Trophoblast cell (in vitro differentiated cells and primary cell): ENCODE measurements around the gene NSD1.
A peak's percentile ranks its signal among the peaks of the same experiment; 100 is the strongest.

Source experiments
- DNase-seq, 2 donors: peaks; one replicate each; pipeline ENCODE4 v3.0.0-alpha.2; 2016
- H2AFZ ChIP-seq: 2 replicates; pipeline ENCODE4 v1.6.1; 2013; ENCODE audit warnings: low read length, moderate library complexity, mild to moderate bottlenecking; ENCODE audit not compliant: insufficient read depth, poor library complexity
- H2AK5ac ChIP-seq: 2 replicates; pipeline ENCODE4 v1.6.1; 2013; ENCODE audit warnings: mild to moderate bottlenecking, low read length
- H2BK120ac ChIP-seq: 2 replicates; pipeline ENCODE4 v1.6.1; 2013; ENCODE audit warnings: low read length, mild to moderate bottlenecking, moderate library complexity; ENCODE audit not compliant: insufficient read depth, poor library complexity
- H2BK12ac ChIP-seq: 2 replicates; pipeline ENCODE4 v1.6.1; 2013; ENCODE audit warnings: mild to moderate bottlenecking, low read length, moderate library complexity
- H2BK5ac ChIP-seq: 2 replicates; pipeline ENCODE4 v1.6.1; 2013; ENCODE audit warnings: low read length, low read depth, moderate library complexity, mild to moderate bottlenecking; ENCODE audit not compliant: poor library complexity
- H3K14ac ChIP-seq: 2 replicates; pipeline ENCODE4 v1.6.1; 2013; ENCODE audit warnings: mild to moderate bottlenecking, low read length
- H3K18ac ChIP-seq: 2 replicates; pipeline ENCODE4 v1.6.1; 2013; ENCODE audit warnings: mild to moderate bottlenecking, low read length
- H3K23ac ChIP-seq: 2 replicates; pipeline ENCODE4 v1.6.1; 2013; ENCODE audit warnings: low read length
- H3K27ac ChIP-seq: 2 replicates; pipeline ENCODE4 v1.5.1; 2013; ENCODE audit warnings: low read depth, mild to moderate bottlenecking, inconsistent platforms, low read length, moderate library complexity
- H3K27me3 ChIP-seq: 2 replicates; pipeline ENCODE4 v1.6.1; 2013; ENCODE audit warnings: inconsistent platforms, mild to moderate bottlenecking, low read length, moderate library complexity; ENCODE audit not compliant: insufficient read depth
- H3K36me3 ChIP-seq, 2 experiments: 1 replicate in 1 of 2; 2 replicates in 1 of 2; pipeline ENCODE4 v1.6.1; 2013; ENCODE audit warnings: low read length in 2 of 2, mild to moderate bottlenecking in 2 of 2, moderate library complexity in 1 of 2; ENCODE audit not compliant: insufficient read depth in 2 of 2, control insufficient read depth in 1 of 2
- H3K4ac ChIP-seq: 2 replicates; pipeline ENCODE4 v1.6.1; 2013; ENCODE audit warnings: low read depth, mild to moderate bottlenecking, low read length, moderate library complexity
- H3K4me1 ChIP-seq, 2 experiments: 1 replicate in 1 of 2; 2 replicates in 1 of 2; pipeline ENCODE4 v1.6.1; 2013; ENCODE audit warnings: low read length in 2 of 2, mild to moderate bottlenecking in 2 of 2, moderate library complexity in 1 of 2; ENCODE audit not compliant: insufficient read depth in 2 of 2, control insufficient read depth in 1 of 2
- H3K4me2 ChIP-seq: 2 replicates; pipeline ENCODE4 v1.6.1; 2013; ENCODE audit warnings: inconsistent platforms, mild to moderate bottlenecking, low read length, moderate library complexity
- H3K4me3 ChIP-seq: 2 replicates; pipeline ENCODE4 v1.5.1; 2013; ENCODE audit warnings: mild to moderate bottlenecking, low read depth, low read length, inconsistent platforms
- H3K79me1 ChIP-seq: one replicate; pipeline ENCODE4 v1.6.1; 2013; ENCODE audit warnings: low read length
- H3K79me2 ChIP-seq: 2 replicates; pipeline ENCODE4 v1.6.1; 2013; ENCODE audit warnings: low read length, mild to moderate bottlenecking; ENCODE audit not compliant: control insufficient read depth, insufficient read depth, poor library complexity
- H3K9ac ChIP-seq: 2 replicates; pipeline ENCODE4 v1.6.1; 2013; ENCODE audit warnings: mild to moderate bottlenecking, low read length
- H3K9me3 ChIP-seq: 2 replicates; pipeline ENCODE4 v1.6.1; 2013; ENCODE audit warnings: low read depth, mild to moderate bottlenecking, control low read depth, inconsistent platforms, low read length; ENCODE audit not compliant: insufficient read depth
- H4K12ac ChIP-seq: 2 replicates; pipeline ENCODE4 v1.6.1; 2013; ENCODE audit warnings: low read depth, mild to moderate bottlenecking, low read length, moderate library complexity
- H4K8ac ChIP-seq: 2 replicates; pipeline ENCODE4 v1.6.1; 2013; ENCODE audit warnings: low read depth, mild to moderate bottlenecking, low read length, moderate library complexity
- H4K91ac ChIP-seq: one replicate; pipeline ENCODE4 v1.6.1; 2013; ENCODE audit warnings: low read depth, mild to moderate bottlenecking, low read length, moderate library complexity
- WGBS: extraction: QIAGEN DNeasy Blood & Tissue Kit; methylation state at CpG from one replicate; pipeline ENCODE4 v1.1.7; 2013; ENCODE audit warnings: missing lambda C conversion rate; ENCODE audit not compliant: insufficient read length, insufficient coverage; ENCODE audit errors: extremely low coverage; 5-methylcytosine and 5-hydroxymethylcytosine counted together

The NSD1 gene

GRCh38 chr5:177312649-177313181 is 179.1 kb downstream of the NSD1 start:
- no peak overlapping the region for H3K27ac ChIP-seq
- H2BK5ac ChIP-seq, result peak overlapping the region; percentile 21
- H3K79me2 ChIP-seq, result peaks cover 4% of the 10 kb centered on the region
- H3K79me1 ChIP-seq, result peaks cover 10% of the 10 kb centered on the region
- peak overlapping the region; percentile 60 for H2AFZ ChIP-seq
- peak overlapping the region; percentile 54 for H4K8ac ChIP-seq
- no peak overlapping the region for H2BK120ac ChIP-seq
- peak in 1 of 2 donors; percentile 20 for DNase-seq
- H3K4me1 ChIP-seq, result peaks cover 11 to 19% of the 10 kb centered on the region in 2 experiments
- H3K4me3 ChIP-seq, result peak overlapping the region; percentile 23
- no peak overlapping the region for H3K9ac ChIP-seq
- H4K12ac ChIP-seq, result peak overlapping the region; percentile 63
- no peak overlapping the region for H3K18ac ChIP-seq
- peak overlapping the region; percentile 86 for H3K4me2 ChIP-seq
- WGBS, result no CpG with 5 or more reads among the region's 19 CpGs
- H3K27me3 ChIP-seq, result no peaks in the 10 kb centered on the region
- H3K14ac ChIP-seq, result peak overlapping the region; percentile 39
- H4K91ac ChIP-seq, result peak overlapping the region; percentile 20
- H3K9me3 ChIP-seq, result no peaks in the 10 kb centered on the region
- H3K23ac ChIP-seq, result no peak overlapping the region
- H3K4ac ChIP-seq, result no peak overlapping the region
- H3K36me3 ChIP-seq, result peaks cover 7% of the 10 kb centered on the region in 2 experiments
- peak overlapping the region; percentile 33 for H2AK5ac ChIP-seq
- H2BK12ac ChIP-seq, result no peak overlapping the region

GRCh38 chr5:177313561-177314259 is 180.1 kb downstream of the NSD1 start:
- H3K79me2 ChIP-seq, result peaks cover 4% of the 10 kb centered on the region
- no peak overlapping the region for H3K4me3 ChIP-seq
- no peak overlapping the region for H2BK12ac ChIP-seq
- no peak overlapping the region for H4K91ac ChIP-seq
- H3K36me3 ChIP-seq, result peaks cover 5 to 6% of the 10 kb centered on the region in 2 experiments
- DNase-seq, result no peak
- no peak overlapping the region for H3K27ac ChIP-seq
- no peak overlapping the region for H3K18ac ChIP-seq
- H2BK5ac ChIP-seq, result no peak overlapping the region
- no CpG with 5 or more reads among the region's 15 CpGs for WGBS
- no peaks in the 10 kb centered on the region for H3K27me3 ChIP-seq
- H3K9me3 ChIP-seq, result no peaks in the 10 kb centered on the region
- peaks cover 10% of the 10 kb centered on the region for H3K79me1 ChIP-seq
- H3K4ac ChIP-seq, result no peak overlapping the region
- no peak overlapping the region for H3K23ac ChIP-seq
- no peak overlapping the region for H3K4me2 ChIP-seq
- no peak overlapping the region for H2AFZ ChIP-seq
- peaks cover 11 to 19% of the 10 kb centered on the region in 2 experiments for H3K4me1 ChIP-seq
- no peak overlapping the region for H3K9ac ChIP-seq
- H4K12ac ChIP-seq, result no peak overlapping the region
- no peak overlapping the region for H3K14ac ChIP-seq
- no peak overlapping the region for H2BK120ac ChIP-seq
- H2AK5ac ChIP-seq, result no peak overlapping the region
- H4K8ac ChIP-seq, result no peak overlapping the region

GRCh38 chr5:177314376-177315342 is 181.1 kb downstream of the NSD1 start:
- no peak for DNase-seq
- H3K9me3 ChIP-seq, result peaks cover under 1% of the 10 kb centered on the region
- H2BK120ac ChIP-seq, result no peak overlapping the region
- no peak overlapping the region for H3K4ac ChIP-seq
- H3K79me2 ChIP-seq, result peaks cover 4% of the 10 kb centered on the region
- H4K91ac ChIP-seq, result no peak overlapping the region
- H2AK5ac ChIP-seq, result no peak overlapping the region
- H3K79me1 ChIP-seq, result peaks cover 10% of the 10 kb centered on the region
- H3K4me2 ChIP-seq, result no peak overlapping the region
- no peak overlapping the region for H3K18ac ChIP-seq
- no peak overlapping the region for H2BK5ac ChIP-seq
- no peak overlapping the region for H2AFZ ChIP-seq
- no peaks in the 10 kb centered on the region for H3K27me3 ChIP-seq
- H4K12ac ChIP-seq, result no peak overlapping the region
- no peak overlapping the region for H3K23ac ChIP-seq
- peak overlapping the region; percentile 25 for H3K4me3 ChIP-seq
- H4K8ac ChIP-seq, result no peak overlapping the region
- no peak overlapping the region for H3K27ac ChIP-seq
- WGBS, result no CpG with 5 or more reads among the region's 18 CpGs
- no peak overlapping the region for H3K9ac ChIP-seq
- H2BK12ac ChIP-seq, result no peak overlapping the region
- peaks cover 11 to 19% of the 10 kb centered on the region in 2 experiments for H3K4me1 ChIP-seq
- no peak overlapping the region for H3K14ac ChIP-seq
- H3K36me3 ChIP-seq, result peaks cover 0 to 5% of the 10 kb centered on the region in 2 experiments

- Histone ChIP-seq H3K18ac (no peak overlapping the region), H3K36me3 (peaks cover 2 to 8% of the 10 kb centered on the region in 2 experiments), H3K27ac (no peak overlapping the region), H2AFZ (no peak overlapping the region), H2BK12ac (no peak overlapping the region), H3K14ac (no peak overlapping the region), H2BK5ac (no peak overlapping the region), H4K8ac (no peak overlapping the region), H2BK120ac (no peak overlapping the region), H3K4me3 (no peak overlapping the region), H3K9me3 (peaks cover 2% of the 10 kb centered on the region), H3K79me1 (peaks cover 10% of the 10 kb centered on the region), H4K91ac (no peak overlapping the region), H3K9ac (no peak overlapping the region), H3K23ac (no peak overlapping the region), H3K4me2 (no peak overlapping the region), H2AK5ac (no peak overlapping the region), H3K4me1 (peaks cover 11 to 17% of the 10 kb centered on the region in 2 experiments), H3K27me3 (no peaks in the 10 kb centered on the region), H4K12ac (no peak overlapping the region), H3K4ac (no peak overlapping the region), H3K79me2 (peaks cover 4% of the 10 kb centered on the region)
- DNase-seq, result no peak
- no CpG with 5 or more reads among the region's 7 CpGs for WGBS
Observed at GRCh38 chr5:177315411-177315810, 181.8 kb downstream of the NSD1 start.
